Fibroblast of lung (primary cell): ENCODE data around the gene ARMH3.

ENCODE experiments used
- CTCF ChIP-seq, 2 donors: IDR thresholded peaks in 1 of 2; conservative IDR thresholded peaks in 1 of 2; 1 replicate in 1 of 2; 2 replicates in 1 of 2; pipeline ENCODE4 v1.5.1; 2011 to 2012; ENCODE audit warnings: low read length in 2 of 2, control low read depth in 1 of 2, inconsistent platforms in 1 of 2, low read depth in 1 of 2, mild to moderate bottlenecking in 1 of 2
- EZH2 ChIP-seq: IDR thresholded peaks from 2 replicates; pipeline ENCODE4 v1.5.1; 2012; ENCODE audit warnings: low read length, control low read depth, mild to moderate bottlenecking; ENCODE audit errors: missing control alignments

DNA sequence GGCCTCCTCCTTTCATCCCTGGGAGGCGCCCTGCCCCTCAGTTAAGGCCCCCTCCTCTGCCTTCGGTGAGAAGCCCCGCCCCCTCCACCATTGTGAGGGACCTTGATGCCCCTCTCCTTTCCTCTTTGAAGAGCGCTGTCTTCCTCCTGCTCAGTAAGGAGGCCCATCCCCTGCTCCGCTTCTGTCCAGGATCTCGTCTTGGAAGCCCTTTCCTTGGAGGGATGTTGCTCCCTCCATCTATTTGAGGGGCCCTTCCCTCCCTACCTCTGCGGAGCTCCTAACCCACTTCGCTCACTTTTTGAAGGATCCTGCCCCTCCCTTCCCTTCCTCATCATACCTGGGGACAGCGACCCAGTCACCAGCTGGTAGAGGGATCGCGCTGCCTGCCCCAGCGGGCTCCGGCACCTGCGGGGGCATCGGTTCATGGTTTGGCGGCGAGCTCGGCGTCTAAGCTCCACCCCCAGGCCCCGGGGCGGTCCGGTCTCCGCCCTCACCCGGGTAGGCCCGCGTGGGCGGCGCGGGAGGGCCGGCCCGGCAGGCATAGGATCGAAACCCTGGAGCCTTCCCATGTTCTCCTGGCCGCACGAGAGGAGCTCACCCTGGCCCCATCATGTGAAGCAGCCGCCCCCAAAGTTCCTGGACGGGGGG, 216.4 kb downstream of the ARMH3 start:
- no peak for TF ChIP-seq CTCF (conservative IDR thresholded peaks at IDR 0.05 in 1 of 2, IDR thresholded peaks at IDR 0.05 in 1 of 2; ENCODE audit: low read depth in 1 of 2, low read length in 2 of 2)
- TF ChIP-seq EZH2 = no peak
